ENCODE measurements around the gene RAB40B.

Gene RAB40B

GRCh38 chr17:82689077-82689476 is 9.4 kb downstream of the RAB40B start:
- no peak for DNase-seq

- no peak for DNase-seq
Measured at GRCh38 chr17:82687871-82688270, 10.6 kb downstream of the RAB40B start.

- DNase-seq = no peak
Measured at GRCh38 chr17:82687375-82687861, 11.1 kb downstream of the RAB40B start.

GRCh38 chr17:82686366-82687324 is 11.9 kb downstream of the RAB40B start:
- no peak for DNase-seq

GRCh38 chr17:82685291-82685690 is 13.2 kb downstream of the RAB40B start:
- DNase-seq = no peak

- no peak for DNase-seq
Measured at GRCh38 chr17:82684228-82684841, 14.2 kb downstream of the RAB40B start.

- DNase-seq = no peak
Measured at GRCh38 chr17:82683534-82683933, 15.0 kb downstream of the RAB40B start.

GRCh38 chr17:82681547-82681946 is 17.0 kb downstream of the RAB40B start:
- DNase-seq = no peak

GRCh38 chr17:82679586-82680465 is 18.7 kb downstream of the RAB40B start:
- DNase-seq = no peak

GRCh38 chr17:82678265-82678891 is 20.1 kb downstream of the RAB40B start:
- no peak for DNase-seq

GRCh38 chr17:82677353-82677925 is 21.1 kb downstream of the RAB40B start:
- no peak for DNase-seq

GRCh38 chr17:82675476-82676245 is 22.8 kb downstream of the RAB40B start:
- DNase-seq = no peak

- DNase-seq = no peak
Measured at GRCh38 chr17:82674656-82675475, 23.6 kb downstream of the RAB40B start.

GRCh38 chr17:82670661-82671450 is 27.6 kb downstream of the RAB40B start:
- no peak for DNase-seq

GRCh38 chr17:82668631-82669099 is 29.8 kb downstream of the RAB40B start:
- DNase-seq = no peak

- no peak for DNase-seq
Measured at GRCh38 chr17:82668024-82668630, 30.4 kb downstream of the RAB40B start.

GRCh38 chr17:82667668-82668000 is 30.9 kb downstream of the RAB40B start:
- DNase-seq = no peak

- DNase-seq = no peak
Measured at GRCh38 chr17:82666931-82667667, 31.4 kb downstream of the RAB40B start.

Measured in KG1 (cell line).